HG03558 (cell line): ENCODE results near the gene PRRG4.
"Not testable (repeated sequence)": the region's sequence is repeated elsewhere in the genome, so short reads cannot be mapped to it uniquely, and the experiment has no call there.

Source experiments
- ATAC-seq: cut with Tn5 transposase; IDR thresholded peaks from one replicate; pipeline ENCODE4 v1.9.1; 2021; ENCODE audit warnings: moderate number of reproducible peaks; ENCODE audit not compliant: unreplicated experiment; ENCODE audit errors: extremely low read depth

PRRG4 gene

GRCh38 chr11:32883421-32883820, 53.7 kb downstream of the PRRG4 start:
- ATAC-seq: no peak

GRCh38 chr11:32884023-32884422, 54.3 kb downstream of the PRRG4 start:
- ATAC-seq: no peak

GRCh38 chr11:32884770-32885384, 55.1 kb downstream of the PRRG4 start:
- ATAC-seq: no peak

GRCh38 chr11:32885556-32885955, 55.8 kb downstream of the PRRG4 start:
- ATAC-seq: no peak

- no peak for ATAC-seq
These were observed 56.5 kb downstream of the PRRG4 start for GRCh38 chr11:32886180-32886579.

- ATAC-seq: not testable (repeated sequence)
These were observed 58.1 kb downstream of the PRRG4 start for GRCh38 chr11:32887707-32888383.

GRCh38 chr11:32888384-32888710, 58.6 kb downstream of the PRRG4 start:
- not testable (repeated sequence) for ATAC-seq

- no peak for ATAC-seq
These were observed 59.1 kb downstream of the PRRG4 start for GRCh38 chr11:32888805-32889204.

- ATAC-seq: no peak
These were observed 61.3 kb downstream of the PRRG4 start for GRCh38 chr11:32890843-32891656.

- no peak for ATAC-seq
These were observed 62.1 kb downstream of the PRRG4 start for GRCh38 chr11:32891657-32892354.

- peak; percentile 60 for ATAC-seq
These were observed 62.8 kb downstream of the PRRG4 start, which contains the start of gene QSER1 for GRCh38 chr11:32892355-32893092. Gene QSER1, plus strand, starts transcription at chr11:32892811. Its CDS starts 315 bp downstream, at chr11:32893126.

- no peak for ATAC-seq
These were observed 63.3 kb downstream of the PRRG4 start for GRCh38 chr11:32893093-32893342.

GRCh38 chr11:32893343-32894148, 63.8 kb downstream of the PRRG4 start:
- ATAC-seq: no peak

- no peak for ATAC-seq
These were observed 64.6 kb downstream of the PRRG4 start for GRCh38 chr11:32894149-32894827.

- ATAC-seq: no peak
These were observed 65.2 kb downstream of the PRRG4 start for GRCh38 chr11:32894921-32895320.

- ATAC-seq: no peak
These were observed 65.7 kb downstream of the PRRG4 start for GRCh38 chr11:32895471-32895870.

GRCh38 chr11:32897103-32897502, 67.4 kb downstream of the PRRG4 start:
- ATAC-seq: no peak

GRCh38 chr11:32899438-32899837, 69.7 kb downstream of the PRRG4 start:
- ATAC-seq: peak; percentile 42

- no peak for ATAC-seq
These were observed 72.5 kb downstream of the PRRG4 start for GRCh38 chr11:32902089-32902665.
